ENCODE measurements around the gene ANKIB1.
"Not testable (repeated sequence)": the region's sequence is repeated elsewhere in the genome, so short reads cannot be mapped to it uniquely, and the experiment has no call there.

GRCh38 chr7:92359179-92359578 lies 113.4 kb downstream of the ANKIB1 start:
- TF ChIP-seq CTCF (conservative IDR thresholded peaks at IDR 0.05; ENCODE audit: low read length); EZH2phosphoT487 (IDR thresholded peaks at IDR 0.05; ENCODE audit: borderline replicate concordance): not testable (repeated sequence)

All from Loucy (cell line).